HAP-1 (cell line): ENCODE measurements around the gene BCAS3.

Experiments
- DNase-seq, 2 experiments: peaks; one replicate each; pipeline ENCODE4 v3.0.0-alpha.2; 2016 to 2020; ENCODE audit warnings: low spot score in 2 of 2
- H3K27me3 ChIP-seq: fragments of 250-450 bp; sonication (Bioruptor Pico); 2 replicates; pipeline ENCODE4 v1.5.1; 2020; ENCODE audit warnings: low read depth, mild to moderate bottlenecking, moderate library complexity
- H3K36me3 ChIP-seq: fragments of 250-450 bp; sonication (Bioruptor Pico); replicated peaks from 2 replicates; pipeline ENCODE4 v1.5.1; 2020; ENCODE audit warnings: mild to moderate bottlenecking
- H3K4me1 ChIP-seq: fragments of 250-450 bp; sonication (Bioruptor Pico); 2 replicates; pipeline ENCODE4 v1.5.1; 2020; ENCODE audit warnings: mild to moderate bottlenecking
- H3K4me3 ChIP-seq: fragments of 250-450 bp; sonication (Bioruptor Pico); 2 replicates; pipeline ENCODE4 v1.5.1; 2020; ENCODE audit warnings: mild to moderate bottlenecking, moderate library complexity
- H3K9me3 ChIP-seq: fragments of 250-450 bp; sonication (Bioruptor Pico); 2 replicates; pipeline ENCODE4 v1.5.1; 2020; ENCODE audit warnings: mild to moderate bottlenecking, moderate library complexity
- in situ Hi-C: fragments of 300-500 bp; cut with MboI; formaldehyde crosslinking; loops from 3 replicates; pipeline ENCODE4 v1.14.3; 2020; ENCODE audit warnings: low sequenced_read_pairs, inconsistent platforms, mixed read lengths

Gene BCAS3

GRCh38 chr17:61075988-61076387, 398.3 kb downstream of the BCAS3 start:
- in situ Hi-C loops = no loop called here
- no peaks in the 10 kb centered on the region for H3K36me3 ChIP-seq

GRCh38 chr17:61076621-61077031, 399.0 kb downstream of the BCAS3 start:
- Histone ChIP-seq H3K9me3 (no peaks in the 10 kb centered on the region), H3K4me1 (no peaks in the 10 kb centered on the region), H3K27me3 (no peaks in the 10 kb centered on the region), H3K4me3 (no peak overlapping the region), H3K36me3 (no peaks in the 10 kb centered on the region)
- DNase-seq = no peak
- in situ Hi-C loops = no loop called here

More at GRCh38 chr17:61075988-61076387, 398.3 kb downstream of the BCAS3 start:
- no peaks in the 10 kb centered on the region for H3K4me1 ChIP-seq
- no peaks in the 10 kb centered on the region for H3K9me3 ChIP-seq
- H3K4me3 ChIP-seq = no peak overlapping the region
- DNase-seq = no peak
- no peaks in the 10 kb centered on the region for H3K27me3 ChIP-seq

- Histone ChIP-seq H3K36me3 (no peaks in the 10 kb centered on the region), H3K4me3 (no peak overlapping the region), H3K4me1 (0 out of 2 replicates have a peak, but pooled peaks cover 4% of the 10 kb centered on the region), H3K9me3 (no peaks in the 10 kb centered on the region; the same call in 1 of the 2 replicates), H3K27me3 (no peaks in the 10 kb centered on the region; the same call in 1 of the 2 replicates)
- in situ Hi-C loops = no loop called here
- DNase-seq = no peak
Observed at GRCh38 chr17:61081959-61082358, 404.3 kb downstream of the BCAS3 start.

- no peak for DNase-seq
- H3K4me3 ChIP-seq = no peak overlapping the region
- no peaks in the 10 kb centered on the region; the same call in 1 of the 2 replicates for H3K9me3 ChIP-seq
- H3K36me3 ChIP-seq = no peaks in the 10 kb centered on the region
- no peaks in the 10 kb centered on the region; the same call in 1 of the 2 replicates for H3K27me3 ChIP-seq
- 0 out of 2 replicates have a peak, but pooled peaks cover 4% of the 10 kb centered on the region for H3K4me1 ChIP-seq
- in situ Hi-C loops = no loop called here
Observed at GRCh38 chr17:61084260-61084659, 406.6 kb downstream of the BCAS3 start.

- H3K27me3 ChIP-seq = no peaks in the 10 kb centered on the region; the same call in 1 of the 2 replicates
- no peak for DNase-seq
- in situ Hi-C loops = no loop called here
- H3K4me1 ChIP-seq = 0 out of 2 replicates have a peak, but pooled peaks cover 4% of the 10 kb centered on the region
- H3K36me3 ChIP-seq = no peaks in the 10 kb centered on the region
- H3K9me3 ChIP-seq = no peaks in the 10 kb centered on the region; the same call in 1 of the 2 replicates
- H3K4me3 ChIP-seq = no peak overlapping the region
Observed at GRCh38 chr17:61087024-61087423, 409.4 kb downstream of the BCAS3 start.

- no peaks in the 10 kb centered on the region; the same call in 1 of the 2 replicates for H3K9me3 ChIP-seq
- no peaks in the 10 kb centered on the region for H3K27me3 ChIP-seq
- H3K4me1 ChIP-seq = no peaks in the 10 kb centered on the region
- no peaks in the 10 kb centered on the region for H3K36me3 ChIP-seq
- in situ Hi-C loops = no loop called here
- no peak overlapping the region for H3K4me3 ChIP-seq
- DNase-seq = no peak
Observed at GRCh38 chr17:61088556-61088955, 410.9 kb downstream of the BCAS3 start.

GRCh38 chr17:61091096-61091495, 413.4 kb downstream of the BCAS3 start:
- in situ Hi-C loops = no loop called here
- no peak for DNase-seq
- no peaks in the 10 kb centered on the region for H3K9me3 ChIP-seq

GRCh38 chr17:61097781-61098180, 420.1 kb downstream of the BCAS3 start:
- DNase-seq = no peak
- no peaks in the 10 kb centered on the region for H3K27me3 ChIP-seq
- H3K4me3 ChIP-seq = no peak overlapping the region
- H3K36me3 ChIP-seq = no peaks in the 10 kb centered on the region
- in situ Hi-C loops = no loop called here
- no peaks in the 10 kb centered on the region for H3K9me3 ChIP-seq
- no peaks in the 10 kb centered on the region for H3K4me1 ChIP-seq

More at GRCh38 chr17:61091096-61091495, 413.4 kb downstream of the BCAS3 start:
- Histone ChIP-seq H3K36me3 (no peaks in the 10 kb centered on the region), H3K27me3 (no peaks in the 10 kb centered on the region), H3K4me1 (no peaks in the 10 kb centered on the region), H3K4me3 (no peak overlapping the region)

GRCh38 chr17:61106354-61106753, 428.7 kb downstream of the BCAS3 start:
- DNase-seq = no peak

GRCh38 chr17:61116577-61116976, 438.9 kb downstream of the BCAS3 start:
- in situ Hi-C loops = no loop called here
- H3K27me3 ChIP-seq = no peaks in the 10 kb centered on the region
- no peaks in the 10 kb centered on the region for H3K36me3 ChIP-seq
- no peak for DNase-seq
- H3K4me1 ChIP-seq = no peaks in the 10 kb centered on the region
- H3K9me3 ChIP-seq = no peaks in the 10 kb centered on the region
- no peak overlapping the region for H3K4me3 ChIP-seq

More at GRCh38 chr17:61106354-61106753, 428.7 kb downstream of the BCAS3 start:
- Histone ChIP-seq H3K4me3 (no peak overlapping the region), H3K36me3 (no peaks in the 10 kb centered on the region), H3K9me3 (no peaks in the 10 kb centered on the region), H3K4me1 (no peaks in the 10 kb centered on the region), H3K27me3 (no peaks in the 10 kb centered on the region)
- in situ Hi-C loops = no loop called here

GRCh38 chr17:61117983-61118382, 440.3 kb downstream of the BCAS3 start:
- no peaks in the 10 kb centered on the region for H3K9me3 ChIP-seq
- DNase-seq = no peak
- H3K4me3 ChIP-seq = no peak overlapping the region
- H3K4me1 ChIP-seq = no peaks in the 10 kb centered on the region
- no peaks in the 10 kb centered on the region for H3K27me3 ChIP-seq
- H3K36me3 ChIP-seq = no peaks in the 10 kb centered on the region
- in situ Hi-C loops = no loop called here

- Histone ChIP-seq H3K27me3 (no peaks in the 10 kb centered on the region), H3K9me3 (no peaks in the 10 kb centered on the region), H3K4me1 (no peaks in the 10 kb centered on the region), H3K36me3 (no peaks in the 10 kb centered on the region), H3K4me3 (no peak overlapping the region)
- no peak for DNase-seq
- in situ Hi-C loops = no loop called here
Observed at GRCh38 chr17:61118871-61119270, 441.2 kb downstream of the BCAS3 start.

- in situ Hi-C loops = no loop called here
- H3K4me3 ChIP-seq = no peak overlapping the region
- H3K36me3 ChIP-seq = no peaks in the 10 kb centered on the region
- DNase-seq = no peak
- no peaks in the 10 kb centered on the region for H3K9me3 ChIP-seq
- H3K27me3 ChIP-seq = no peaks in the 10 kb centered on the region
- H3K4me1 ChIP-seq = no peaks in the 10 kb centered on the region
Observed at GRCh38 chr17:61122326-61122913, 444.8 kb downstream of the BCAS3 start.

GRCh38 chr17:61124562-61124961, 446.9 kb downstream of the BCAS3 start:
- no peak for DNase-seq
- in situ Hi-C loops = no loop called here
- Histone ChIP-seq H3K4me1 (no peaks in the 10 kb centered on the region), H3K27me3 (no peaks in the 10 kb centered on the region), H3K9me3 (no peaks in the 10 kb centered on the region), H3K36me3 (no peaks in the 10 kb centered on the region), H3K4me3 (no peak overlapping the region)
